Left kidney (tissue), 2 donors: Measurements from ENCODE around the gene EPHB6. TPM values are rescaled to one million over a fixed set of nuclear protein-coding genes. Genes with fewer than 3 reads are reported as not detected.

Experiments used
- DNase-seq: peaks from one replicate; pipeline ENCODE4 v3.0.0-alpha.2; 2013
- polyA plus RNA-seq: library from polyadenylated mRNA; unstranded; fragments of 120-200 nt; gene quantifications from one replicate; pipeline ENCODE4 v1.2.1, GENCODE V29; 2013; ENCODE audit not compliant: insufficient read length

The EPHB6 gene
- polyA plus RNA-seq, 1 donor, result 18.0 TPM

DNA sequence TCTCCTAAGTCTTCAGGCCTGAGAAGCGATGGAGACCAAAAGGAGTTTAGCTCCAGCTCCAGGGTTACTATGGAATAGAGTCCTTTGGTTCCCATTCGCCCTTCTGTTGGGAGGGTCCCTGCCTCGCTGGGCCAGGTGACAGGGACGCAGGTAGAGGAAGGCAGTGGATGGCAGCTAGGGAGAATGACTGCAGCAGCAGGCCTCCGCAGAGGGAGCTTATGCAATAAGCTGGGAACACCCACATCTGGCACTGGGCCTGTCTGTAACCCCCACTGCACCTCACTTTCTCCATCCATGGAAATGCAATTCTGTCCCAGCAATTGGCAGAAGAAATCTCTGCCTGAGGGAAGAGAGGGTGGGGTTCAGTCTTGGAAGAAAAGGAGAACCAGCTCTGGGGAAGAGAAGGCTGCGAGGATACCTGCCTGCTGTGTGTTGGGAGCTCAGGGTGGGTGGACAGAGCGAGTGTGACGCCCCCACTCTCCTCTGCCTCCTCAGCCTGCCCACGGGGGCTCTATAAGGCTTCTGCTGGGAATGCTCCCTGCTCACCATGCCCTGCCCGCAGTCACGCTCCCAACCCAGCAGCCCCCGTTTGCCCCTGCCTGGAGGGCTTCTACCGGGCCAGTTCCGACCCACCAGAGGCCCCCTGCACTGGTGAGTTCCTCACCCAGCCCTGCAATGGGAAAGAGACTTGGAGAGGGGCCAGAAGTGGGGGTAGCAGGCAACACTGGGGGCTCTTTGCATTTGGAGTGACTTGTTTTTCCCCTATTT, 10.3 kb downstream of the EPHB6 start:
- no peak for DNase-seq

DNA sequence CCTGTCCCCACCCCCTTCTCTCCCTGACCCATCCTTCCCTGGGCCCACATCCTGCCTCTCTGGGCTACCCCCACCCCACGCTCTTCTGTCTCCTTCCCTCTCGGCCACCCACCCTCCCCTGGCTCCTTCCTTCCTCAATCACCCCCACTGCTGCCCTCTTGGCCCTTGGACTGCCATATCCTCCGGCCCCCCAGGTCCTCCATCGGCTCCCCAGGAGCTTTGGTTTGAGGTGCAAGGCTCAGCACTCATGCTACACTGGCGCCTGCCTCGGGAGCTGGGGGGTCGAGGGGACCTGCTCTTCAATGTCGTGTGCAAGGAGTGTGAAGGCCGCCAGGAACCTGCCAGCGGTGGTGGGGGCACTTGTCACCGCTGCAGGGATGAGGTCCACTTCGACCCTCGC, 10.9 kb downstream of the EPHB6 start:
- DNase-seq, result no peak

DNA sequence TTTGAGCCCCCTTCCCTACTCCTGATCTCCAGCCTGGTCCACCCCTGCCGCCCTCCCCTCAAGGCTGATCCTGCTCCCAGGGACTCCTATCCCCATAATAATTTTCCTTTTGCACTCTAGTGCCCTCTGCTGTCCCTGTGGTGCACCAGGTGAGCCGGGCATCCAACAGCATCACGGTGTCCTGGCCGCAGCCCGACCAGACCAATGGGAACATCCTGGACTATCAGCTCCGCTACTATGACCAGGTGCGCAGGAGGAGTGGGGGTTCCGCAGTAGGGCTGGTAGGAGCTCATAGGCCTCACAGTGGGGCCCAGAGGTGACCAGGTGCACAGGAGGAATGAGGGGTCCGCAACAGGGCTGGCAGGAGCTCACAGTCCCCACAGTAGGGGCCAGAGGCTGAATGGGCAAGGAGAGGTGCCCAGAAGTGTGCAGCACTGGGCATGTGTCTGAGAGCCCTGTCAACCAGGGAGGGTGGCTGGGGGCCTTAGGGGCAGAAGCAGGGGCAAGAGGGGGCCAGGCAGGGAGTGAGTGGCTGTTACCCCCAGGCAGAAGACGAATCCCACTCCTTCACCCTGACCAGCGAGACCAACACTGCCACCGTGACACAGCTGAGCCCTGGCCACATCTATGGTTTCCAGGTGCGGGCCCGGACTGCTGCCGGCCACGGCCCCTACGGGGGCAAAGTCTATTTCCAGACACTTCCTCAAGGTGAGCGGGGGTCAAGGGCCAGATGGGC, 11.7 kb downstream of the EPHB6 start:
- DNase-seq, result peak; percentile 22

DNA sequence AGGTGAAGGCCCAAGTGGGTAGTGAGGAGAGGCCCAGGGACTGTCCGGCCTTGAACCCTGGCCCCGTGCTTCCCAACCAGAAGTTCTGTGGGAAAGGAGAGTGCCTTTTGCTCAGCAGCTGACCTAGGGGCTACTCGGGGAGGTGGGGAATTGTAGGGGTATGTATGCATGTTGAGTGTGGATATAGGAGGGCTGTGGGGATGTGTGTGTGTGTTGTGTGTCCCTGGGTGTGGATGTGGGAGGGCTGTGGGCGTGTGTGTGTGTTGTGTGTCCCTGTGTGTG, 12.2 kb downstream of the EPHB6 start:
- DNase-seq, result no peak

DNA sequence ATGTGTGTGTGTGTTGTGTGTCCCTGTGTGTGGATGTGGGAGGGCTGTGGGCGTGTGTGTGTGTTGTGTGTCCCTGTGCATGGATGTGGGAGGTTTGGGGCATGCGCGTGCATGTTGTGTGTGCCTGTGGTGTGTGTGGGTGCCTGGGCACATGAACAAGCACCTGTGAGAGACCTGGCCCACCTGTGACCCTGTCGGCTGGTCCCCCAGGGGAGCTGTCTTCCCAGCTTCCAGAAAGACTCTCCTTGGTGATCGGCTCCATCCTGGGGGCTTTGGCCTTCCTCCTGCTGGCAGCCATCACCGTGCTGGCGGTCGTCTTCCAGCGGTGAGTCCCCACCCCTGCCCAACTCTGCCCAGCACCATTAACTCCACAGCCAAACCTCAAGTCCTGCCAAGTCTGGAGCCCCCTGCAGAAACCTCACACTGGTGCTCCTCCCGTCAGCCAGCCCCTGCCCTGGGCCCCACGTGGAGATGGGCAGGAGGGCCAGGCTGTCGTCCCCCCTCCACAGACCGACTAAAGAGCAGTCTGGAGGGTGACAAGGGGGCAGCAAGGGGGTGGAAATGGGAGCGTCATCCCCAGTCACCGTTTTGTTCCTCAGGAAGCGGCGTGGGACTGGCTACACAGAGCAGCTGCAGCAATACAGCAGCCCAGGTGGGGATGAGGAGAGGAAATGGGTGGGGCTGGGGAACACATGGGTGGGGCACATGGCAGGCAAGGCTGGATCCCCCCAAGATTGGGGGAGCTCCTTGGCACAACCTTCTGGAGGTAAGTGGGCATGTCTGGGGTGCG, 12.7 kb downstream of the EPHB6 start:
- DNase-seq, result no peak

DNA sequence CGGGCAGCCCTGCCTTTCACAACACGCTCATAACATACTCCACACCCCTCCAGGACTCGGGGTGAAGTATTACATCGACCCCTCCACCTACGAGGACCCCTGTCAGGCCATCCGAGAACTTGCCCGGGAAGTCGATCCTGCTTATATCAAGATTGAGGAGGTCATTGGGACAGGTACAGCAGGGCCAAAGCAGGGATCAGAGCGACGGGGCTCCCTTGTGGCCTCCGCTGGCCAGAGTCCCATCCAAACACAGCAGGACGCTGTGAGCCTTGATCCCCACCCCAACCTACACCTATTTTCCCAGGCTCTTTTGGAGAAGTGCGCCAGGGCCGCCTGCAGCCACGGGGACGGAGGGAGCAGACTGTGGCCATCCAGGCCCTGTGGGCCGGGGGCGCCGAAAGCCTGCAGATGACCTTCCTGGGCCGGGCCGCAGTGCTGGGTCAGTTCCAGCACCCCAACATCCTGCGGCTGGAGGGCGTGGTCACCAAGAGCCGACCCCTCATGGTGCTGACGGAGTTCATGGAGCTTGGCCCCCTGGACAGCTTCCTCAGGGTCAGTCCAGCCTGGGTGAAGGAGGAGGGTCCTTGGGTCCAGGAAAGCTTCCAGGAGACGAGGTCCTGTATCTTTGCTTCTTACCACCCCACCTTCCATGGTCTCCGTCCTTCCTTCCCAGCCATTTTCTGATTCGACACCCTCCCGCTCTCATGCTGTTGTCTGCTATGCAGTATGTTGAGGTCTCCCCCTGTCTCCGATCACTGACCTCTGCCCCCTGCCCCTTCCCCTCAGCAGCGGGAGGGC, 13.5 kb downstream of the EPHB6 start:
- no peak for DNase-seq

DNA sequence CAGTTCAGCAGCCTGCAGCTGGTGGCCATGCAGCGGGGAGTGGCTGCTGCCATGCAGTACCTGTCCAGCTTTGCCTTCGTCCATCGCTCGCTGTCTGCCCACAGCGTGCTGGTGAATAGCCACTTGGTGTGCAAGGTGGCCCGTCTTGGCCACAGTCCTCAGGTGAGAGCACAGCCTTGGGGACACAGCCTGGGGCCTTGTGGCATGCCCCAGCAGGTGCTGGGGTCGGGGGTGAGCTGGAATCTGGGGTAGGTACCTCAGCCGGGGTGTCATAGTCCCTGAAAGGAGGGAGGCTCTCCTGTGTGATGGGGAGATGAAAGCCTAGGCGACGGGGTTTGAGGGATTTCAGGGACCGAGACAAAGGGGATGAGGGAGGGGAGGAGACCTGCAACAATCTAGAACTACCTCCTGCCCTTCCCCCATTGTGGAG, 14.1 kb downstream of the EPHB6 start:
- DNase-seq, result no peak

DNA sequence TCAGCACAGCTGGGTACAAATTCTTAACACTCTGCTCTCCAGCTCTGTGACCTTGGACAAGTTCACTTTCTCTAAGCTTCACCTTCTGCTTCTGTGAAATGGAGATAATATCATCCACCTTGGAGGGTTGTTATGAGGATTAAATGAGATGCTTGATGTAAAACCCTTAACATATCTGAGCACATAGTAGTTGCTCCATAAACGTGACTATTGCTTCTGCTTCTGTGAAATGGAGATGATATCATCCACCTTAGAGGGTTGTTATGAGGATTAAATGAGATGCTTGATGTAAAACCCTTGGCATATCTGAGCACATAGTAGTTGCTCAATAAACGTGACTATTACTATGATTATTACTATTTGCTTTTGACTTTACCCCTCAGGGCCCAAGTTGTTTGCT, 14.6 kb downstream of the EPHB6 start:
- no peak for DNase-seq

DNA sequence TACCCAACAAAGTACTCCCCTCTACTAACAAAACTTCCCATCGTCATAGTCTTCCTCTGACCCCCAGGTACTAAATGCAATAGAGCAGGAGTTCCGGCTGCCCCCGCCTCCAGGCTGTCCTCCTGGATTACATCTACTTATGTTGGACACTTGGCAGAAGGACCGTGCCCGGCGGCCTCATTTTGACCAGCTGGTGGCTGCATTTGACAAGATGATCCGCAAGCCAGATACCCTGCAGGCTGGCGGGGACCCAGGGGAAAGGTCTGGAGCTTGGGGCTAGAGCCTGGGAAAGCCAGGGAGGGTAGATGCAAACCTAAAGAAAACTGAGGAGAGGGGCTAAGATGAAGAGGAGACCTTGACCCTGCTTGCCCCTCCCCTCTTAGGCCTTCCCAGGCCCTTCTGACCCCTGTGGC, 15.3 kb downstream of the EPHB6 start:
- no peak for DNase-seq

DNA sequence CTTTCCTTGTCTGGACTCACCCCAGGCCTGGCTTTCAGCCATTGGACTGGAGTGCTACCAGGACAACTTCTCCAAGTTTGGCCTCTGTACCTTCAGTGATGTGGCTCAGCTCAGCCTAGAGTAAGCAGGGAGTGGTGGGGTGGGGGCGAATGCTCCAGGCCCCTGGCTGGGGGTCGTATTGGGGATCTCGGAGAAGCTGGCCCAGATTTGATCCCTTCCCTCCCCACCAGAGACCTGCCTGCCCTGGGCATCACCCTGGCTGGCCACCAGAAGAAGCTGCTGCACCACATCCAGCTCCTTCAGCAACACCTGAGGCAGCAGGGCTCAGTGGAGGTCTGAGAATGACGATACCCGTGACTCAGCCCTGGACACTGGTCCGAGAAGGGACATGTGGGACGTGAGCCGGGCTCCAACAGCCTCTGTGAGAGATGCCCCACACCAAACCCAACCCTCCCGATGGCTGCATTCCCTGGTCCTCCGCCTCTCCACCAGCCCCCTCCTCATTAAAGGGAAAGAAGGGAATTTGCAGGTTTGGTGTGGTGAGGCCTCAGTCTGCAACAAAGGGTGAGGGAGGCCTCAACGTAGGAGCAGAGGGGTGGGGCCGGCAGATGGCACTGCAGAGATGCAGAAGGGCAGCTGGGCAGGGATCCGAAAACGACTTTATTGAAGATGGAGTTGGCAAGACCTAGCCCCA, 15.8 kb downstream of the EPHB6 start:
- no peak for DNase-seq

DNA sequence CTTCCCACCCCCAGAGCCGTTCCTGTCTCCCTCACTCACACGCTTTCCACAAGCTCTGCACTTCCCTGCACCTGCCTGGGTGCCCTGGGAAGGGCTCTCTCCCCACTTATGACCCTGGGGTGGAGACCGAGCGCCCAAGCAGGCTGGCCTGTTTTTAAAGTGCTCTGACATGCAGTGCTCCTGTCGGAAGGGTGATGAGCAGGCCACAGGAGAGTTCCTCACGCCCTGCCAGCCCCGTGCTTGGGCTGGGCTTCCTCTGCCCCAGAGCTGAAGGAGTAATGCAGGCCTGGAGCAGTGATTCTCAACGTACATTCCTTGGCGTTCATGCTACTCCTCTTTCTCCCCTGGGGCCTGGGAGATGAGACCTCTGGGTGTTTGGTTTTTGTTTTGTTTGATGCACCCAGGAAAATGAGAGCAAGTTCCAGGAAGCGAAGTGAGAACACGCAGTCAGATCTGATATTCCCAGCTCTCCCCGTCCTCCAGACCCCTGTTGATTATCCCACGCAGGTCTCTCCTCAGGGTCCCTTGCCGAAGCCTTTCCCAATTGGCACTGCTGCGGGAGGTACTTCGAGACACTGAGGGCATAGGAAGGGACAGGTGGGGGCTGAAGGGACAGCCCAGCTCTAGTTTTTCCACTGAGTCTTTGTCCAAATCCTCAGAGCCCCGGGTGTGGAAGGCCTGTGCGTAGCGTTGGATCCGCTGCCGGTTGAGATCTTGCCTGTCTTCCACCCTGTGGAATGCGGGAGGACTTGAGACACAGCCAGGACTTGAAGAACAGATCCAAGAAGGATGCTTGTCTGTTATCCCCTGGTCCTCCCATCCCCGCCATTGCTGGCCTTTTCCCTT, 16.6 kb downstream of the EPHB6 start:
- no peak for DNase-seq

DNA sequence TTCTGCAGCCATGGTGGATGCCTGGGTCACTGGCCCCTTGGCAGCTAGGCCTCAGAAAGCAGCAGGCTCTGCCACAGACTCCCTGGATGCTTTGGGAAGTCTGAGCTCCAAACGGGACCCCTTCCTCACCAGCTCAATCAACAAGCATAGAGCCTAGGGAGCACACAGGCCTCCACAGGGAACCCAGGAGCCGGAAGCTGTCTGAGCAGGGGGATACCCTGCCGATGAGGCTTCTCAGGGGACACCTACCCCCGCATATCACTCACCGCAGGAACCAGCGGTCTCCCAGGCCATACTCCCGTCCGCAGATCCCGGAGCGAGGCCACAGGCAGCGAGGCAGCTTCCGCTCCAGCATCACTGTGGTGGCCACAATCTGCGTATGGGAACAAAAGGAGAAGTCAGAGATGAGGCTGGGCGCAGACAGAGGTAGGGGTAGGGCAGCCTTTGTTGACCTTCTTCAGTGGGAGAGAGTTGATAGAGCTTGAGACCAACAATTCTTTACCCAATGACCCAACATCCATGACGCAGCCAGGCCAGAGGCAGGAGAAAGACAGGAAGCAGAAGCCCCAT, 17.3 kb downstream of the EPHB6 start:
- no peak for DNase-seq

DNA sequence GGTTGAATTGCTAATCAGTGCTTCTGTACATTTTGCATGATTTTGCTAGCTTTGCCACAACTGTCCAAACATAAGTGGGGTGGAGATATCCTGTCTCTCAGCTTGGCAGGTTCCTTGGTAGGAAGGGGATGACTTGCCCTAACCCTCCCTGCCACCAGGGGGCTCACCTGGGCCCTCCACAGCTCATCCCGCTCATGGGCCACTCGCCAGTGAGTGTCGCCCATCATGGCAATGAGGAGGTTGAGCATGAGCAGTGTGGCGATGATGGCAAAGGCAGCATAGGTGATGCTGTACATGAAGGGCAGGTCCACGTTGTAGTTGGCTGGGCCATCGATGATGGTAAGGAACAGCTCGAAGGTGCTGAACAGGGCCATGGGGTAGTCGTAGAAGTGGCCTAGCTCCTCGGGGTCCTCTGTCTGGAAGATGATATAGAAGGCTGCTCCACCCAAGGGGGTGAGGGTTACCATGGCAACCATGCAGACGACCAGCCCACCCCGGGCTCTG, 18.5 kb downstream of the EPHB6 start:
- no peak for DNase-seq

DNA sequence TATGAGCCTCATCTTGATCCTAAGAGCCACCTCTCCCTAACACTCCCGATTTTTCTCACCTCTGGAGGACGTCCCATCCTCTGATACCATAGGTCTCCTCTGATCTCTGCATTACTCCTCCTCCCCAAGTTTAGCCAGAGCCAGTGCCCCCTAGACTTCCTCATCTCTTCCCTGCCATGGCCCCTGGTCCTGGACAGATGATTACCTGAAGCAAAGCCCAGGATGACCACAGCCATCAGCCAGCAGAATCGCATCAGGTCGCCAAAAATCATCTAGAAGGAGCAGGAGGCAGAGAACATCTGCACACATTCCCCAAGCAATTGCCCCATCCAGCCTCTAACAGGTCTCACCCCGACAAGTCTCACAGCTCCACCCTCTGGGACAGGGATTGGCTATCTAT, 19.0 kb downstream of the EPHB6 start:
- DNase-seq, result no peak

DNA sequence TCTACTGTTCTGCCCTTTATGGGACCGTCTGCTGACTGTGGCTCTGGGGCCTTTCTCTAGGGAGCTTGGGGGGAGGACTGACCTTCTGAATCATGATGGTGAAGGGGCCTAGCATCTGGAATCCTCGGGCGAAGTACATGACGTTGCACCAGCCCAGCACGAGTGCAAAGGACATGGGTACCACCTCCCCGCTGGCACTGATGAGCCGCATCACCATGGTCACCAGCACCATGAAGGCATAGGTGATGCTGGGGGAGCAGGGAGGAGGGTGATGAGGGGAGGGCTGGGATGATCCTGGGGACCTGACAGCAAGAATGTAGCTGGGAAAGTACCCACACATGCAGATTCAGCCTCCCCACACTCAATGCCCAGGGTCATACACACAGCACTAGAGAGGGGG, 19.5 kb downstream of the EPHB6 start:
- DNase-seq, result no peak

DNA sequence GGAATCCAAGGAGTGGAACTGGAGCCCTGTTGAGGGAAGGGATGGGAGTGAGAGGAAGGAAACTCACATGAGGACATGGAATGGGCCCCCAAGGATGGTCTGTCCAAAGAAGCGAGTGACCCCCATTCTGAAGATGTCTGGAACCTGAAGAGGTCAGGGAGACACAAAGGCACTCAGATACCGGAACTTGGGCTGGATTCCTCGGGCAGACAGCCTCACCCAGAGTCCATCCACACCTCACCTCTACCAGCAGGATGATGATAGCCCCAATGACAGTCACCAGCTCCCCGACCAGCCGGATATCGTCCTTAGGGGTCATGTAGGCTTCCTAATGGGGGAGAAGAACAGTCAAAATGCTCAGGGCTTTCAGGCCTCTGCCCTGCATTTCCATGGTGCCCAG, 20.0 kb downstream of the EPHB6 start:
- no peak for DNase-seq

DNA sequence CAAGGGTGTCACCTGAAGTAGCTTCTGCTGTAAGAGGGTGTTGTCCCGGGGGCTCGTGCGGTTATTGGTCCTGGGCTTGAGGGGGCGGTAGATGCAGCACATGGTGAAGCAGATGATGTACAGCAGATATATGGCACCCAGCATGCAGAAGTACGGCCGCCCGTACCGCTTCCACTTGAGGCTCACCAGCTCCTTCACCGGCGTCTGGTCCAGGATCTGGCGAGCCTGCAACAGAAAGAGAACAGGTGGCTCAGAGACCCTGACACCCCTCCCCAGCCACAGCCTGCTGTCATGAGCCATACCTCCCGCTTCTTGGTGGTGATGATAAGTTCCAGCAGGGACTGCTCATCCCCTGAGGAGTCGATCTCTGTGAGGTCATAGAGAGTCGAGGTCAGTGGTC, 20.6 kb downstream of the EPHB6 start:
- no peak for DNase-seq

DNA sequence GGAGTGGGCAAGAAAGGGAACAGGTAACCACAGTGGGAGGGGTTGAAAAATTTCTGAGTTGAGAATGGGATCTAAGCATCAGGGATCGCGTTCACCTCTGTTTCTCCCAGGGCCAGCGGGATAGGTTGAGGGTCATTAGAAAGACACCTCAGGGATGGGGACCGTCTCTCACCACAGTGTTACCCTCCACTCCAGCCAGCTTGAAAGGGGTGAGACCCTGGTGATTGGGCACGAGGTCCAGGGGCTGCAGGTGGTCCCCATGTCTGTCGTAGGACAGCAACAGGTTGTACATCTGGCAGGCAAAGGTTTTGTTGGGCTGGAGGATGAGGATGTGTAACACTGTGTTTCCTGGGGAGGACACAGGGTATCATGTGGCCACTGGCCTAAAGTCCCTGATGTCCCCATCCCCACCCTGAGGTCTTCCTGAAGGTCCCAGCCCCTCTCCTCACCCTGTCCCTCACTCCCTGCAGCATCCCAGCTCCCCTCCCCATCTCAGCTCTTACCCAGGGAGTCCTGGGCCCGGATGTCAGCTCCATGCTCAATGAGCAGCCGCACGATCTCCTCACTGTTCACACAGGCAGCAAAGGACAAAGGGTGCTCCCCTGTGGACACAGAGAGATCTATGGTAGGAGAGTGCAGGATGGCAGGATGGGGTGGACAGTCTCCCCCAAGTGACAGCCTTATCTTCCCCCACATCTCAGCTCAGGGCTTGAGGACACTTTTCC, 21.5 kb downstream of the EPHB6 start:
- DNase-seq, result no peak
